ENCODE data around the gene PLD4. TPM values are rescaled to one million over a fixed set of nuclear protein-coding genes. Genes with fewer than 3 reads are reported as not detected.

Gene PLD4
- total and polyA plus RNA-seq, 2 of the 8 experiments (the other 6 are each of a cell fraction or from before 2014, with no cell fraction given), result 0.05 TPM; not detected in 1

- TF ChIP-seq RNF2 (IDR thresholded peaks at IDR 0.05; ENCODE audit: borderline replicate concordance, low read depth, low read length, missing control alignments, poor library complexity, severe bottlenecking), result no peak
Observed at GRCh38 chr14:104940526-104941150, 16.0 kb downstream of the PLD4 start (continued).

Data from H1 (cell line).